C4-2B (cell line): ENCODE data around the gene TRIM66.

Experiments used
- H3K27ac ChIP-seq: fragments of 450-650 bp; 2 replicates; pipeline ENCODE4 v1.5.1; 2017
- ZFX ChIP-seq: fragments of 450-650 bp; IDR thresholded peaks from 2 replicates; pipeline ENCODE4 v1.6.1; 2017
- TF ChIP-seq, protein P1 (sequence below): fragments of 450-650 bp; conservative IDR thresholded peaks from 2 replicates; pipeline ENCODE4 v1.5.1; 2017; ENCODE audit warnings: mild to moderate bottlenecking

TRIM66 gene

GRCh38 chr11:8574798-8575197, 107.7 kb downstream of the TRIM66 start:
- no peak overlapping the region for H3K27ac ChIP-seq
- TF ChIP-seq, protein P1, sequence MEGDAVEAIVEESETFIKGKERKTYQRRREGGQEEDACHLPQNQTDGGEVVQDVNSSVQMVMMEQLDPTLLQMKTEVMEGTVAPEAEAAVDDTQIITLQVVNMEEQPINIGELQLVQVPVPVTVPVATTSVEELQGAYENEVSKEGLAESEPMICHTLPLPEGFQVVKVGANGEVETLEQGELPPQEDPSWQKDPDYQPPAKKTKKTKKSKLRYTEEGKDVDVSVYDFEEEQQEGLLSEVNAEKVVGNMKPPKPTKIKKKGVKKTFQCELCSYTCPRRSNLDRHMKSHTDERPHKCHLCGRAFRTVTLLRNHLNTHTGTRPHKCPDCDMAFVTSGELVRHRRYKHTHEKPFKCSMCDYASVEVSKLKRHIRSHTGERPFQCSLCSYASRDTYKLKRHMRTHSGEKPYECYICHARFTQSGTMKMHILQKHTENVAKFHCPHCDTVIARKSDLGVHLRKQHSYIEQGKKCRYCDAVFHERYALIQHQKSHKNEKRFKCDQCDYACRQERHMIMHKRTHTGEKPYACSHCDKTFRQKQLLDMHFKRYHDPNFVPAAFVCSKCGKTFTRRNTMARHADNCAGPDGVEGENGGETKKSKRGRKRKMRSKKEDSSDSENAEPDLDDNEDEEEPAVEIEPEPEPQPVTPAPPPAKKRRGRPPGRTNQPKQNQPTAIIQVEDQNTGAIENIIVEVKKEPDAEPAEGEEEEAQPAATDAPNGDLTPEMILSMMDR = no peak
- TF ChIP-seq ZFX = no peak

- TF ChIP-seq ZFX = no peak
- TF ChIP-seq, protein P1 = no peak
- no peak overlapping the region for H3K27ac ChIP-seq
Observed at GRCh38 chr11:8573777-8574176, 108.7 kb downstream of the TRIM66 start.

- H3K27ac ChIP-seq = no peak overlapping the region
- no peak for TF ChIP-seq ZFX
- TF ChIP-seq, protein P1 = no peak
Observed at GRCh38 chr11:8567602-8568198, 114.8 kb downstream of the TRIM66 start.

GRCh38 chr11:8566613-8567210, 115.8 kb downstream of the TRIM66 start:
- TF ChIP-seq, protein P1 = peak; percentile 84
- TF ChIP-seq ZFX = no peak

GRCh38 chr11:8564526-8564925, 117.9 kb downstream of the TRIM66 start:
- H3K27ac ChIP-seq = no peak overlapping the region
- no peak for TF ChIP-seq ZFX
- TF ChIP-seq, protein P1 = no peak; the same call in 1 of the 2 replicates

More at GRCh38 chr11:8566613-8567210, 115.8 kb downstream of the TRIM66 start:
- no peak overlapping the region for H3K27ac ChIP-seq
